IPS-15b (cell line): ENCODE measurements around the gene PIEZO1.

ENCODE experiments used
- H3K27me3 ChIP-seq: one replicate; pipeline ENCODE4 v1.6.1; 2013; ENCODE audit warnings: low read length; ENCODE audit not compliant: control insufficient read depth, insufficient read depth
- H3K36me3 ChIP-seq: one replicate; pipeline ENCODE4 v1.6.1; 2013; ENCODE audit warnings: low read length; ENCODE audit not compliant: control insufficient read depth, insufficient read depth
- H3K4me1 ChIP-seq: one replicate; pipeline ENCODE4 v1.6.1; 2013; ENCODE audit warnings: mild to moderate bottlenecking, low read length; ENCODE audit not compliant: control insufficient read depth, insufficient read depth
- H3K4me3 ChIP-seq: one replicate; pipeline ENCODE4 v1.5.1; 2013; ENCODE audit warnings: low read depth, low read length
- H3K9ac ChIP-seq: one replicate; pipeline ENCODE4 v1.6.1; 2013; ENCODE audit warnings: low read depth, mild to moderate bottlenecking, low read length
- H3K9me3 ChIP-seq: one replicate; pipeline ENCODE4 v1.6.1; 2013; ENCODE audit warnings: mild to moderate bottlenecking, low read length; ENCODE audit not compliant: control insufficient read depth, insufficient read depth

The PIEZO1 gene

DNA sequence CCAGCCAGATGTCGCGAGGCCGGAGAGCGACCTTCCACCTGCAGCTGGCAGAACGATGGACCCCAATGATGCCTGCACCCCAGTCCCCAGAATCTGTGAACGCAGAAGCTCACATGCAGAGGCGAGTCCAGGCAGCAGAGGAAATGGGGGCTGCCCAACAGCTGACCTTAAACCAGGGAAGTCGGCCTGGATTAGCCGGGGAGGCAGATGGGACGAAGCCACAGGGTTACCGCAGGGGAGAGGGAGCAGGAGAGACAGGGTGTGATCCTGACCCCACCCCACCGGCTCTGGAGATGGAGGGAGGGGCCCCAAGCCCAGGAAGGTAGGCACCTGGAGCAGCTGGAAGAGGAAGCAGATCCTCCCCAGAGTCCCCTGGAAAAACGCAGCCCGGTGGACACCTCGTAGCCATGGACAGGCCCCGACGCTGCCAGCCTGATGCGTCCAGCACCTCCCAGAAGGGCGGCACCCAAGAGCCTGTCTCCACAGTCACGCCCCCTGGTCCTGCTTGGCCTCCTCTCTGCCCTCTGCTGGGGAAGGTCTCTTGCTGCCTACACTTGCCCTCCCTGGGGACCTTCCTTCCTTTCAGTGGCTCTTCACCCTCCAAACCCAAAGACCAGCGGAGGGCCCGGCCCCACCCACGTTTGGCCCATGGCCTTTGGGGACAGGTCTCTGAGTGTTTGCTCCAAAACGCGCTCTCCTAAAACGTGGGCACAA is 37.3 kb downstream of the PIEZO1 start:
- no peaks in the 10 kb centered on the region for H3K27me3 ChIP-seq
- H3K9ac ChIP-seq = no peak overlapping the region
- H3K36me3 ChIP-seq = no peaks in the 10 kb centered on the region
- H3K4me3 ChIP-seq = no peak overlapping the region
- H3K9me3 ChIP-seq = no peaks in the 10 kb centered on the region
- peaks cover 2% of the 10 kb centered on the region for H3K4me1 ChIP-seq

DNA sequence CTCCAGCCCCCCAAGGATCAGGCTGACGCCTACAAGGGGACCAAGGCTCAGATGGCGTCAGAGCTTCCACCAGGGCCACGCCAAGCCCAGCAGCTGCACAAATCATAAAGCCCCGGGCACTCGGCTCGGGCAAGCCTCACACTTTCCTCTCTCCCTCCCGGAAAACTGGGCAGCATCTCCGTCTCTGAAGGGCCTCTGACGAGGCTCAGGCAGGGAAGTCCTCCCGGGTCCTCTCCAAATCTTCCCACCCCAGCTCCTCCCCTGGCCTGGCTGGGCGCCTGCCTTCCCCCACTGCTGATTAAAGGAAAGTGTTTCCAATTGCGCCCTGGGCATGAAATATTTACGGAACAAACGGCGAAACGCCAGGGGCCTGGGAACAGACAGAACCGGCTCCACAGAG is 38.5 kb downstream of the PIEZO1 start:
- Histone ChIP-seq H3K4me1 (peaks cover 2% of the 10 kb centered on the region), H3K27me3 (no peaks in the 10 kb centered on the region), H3K9me3 (no peaks in the 10 kb centered on the region), H3K9ac (no peak overlapping the region), H3K36me3 (no peaks in the 10 kb centered on the region), H3K4me3 (no peak overlapping the region)

DNA sequence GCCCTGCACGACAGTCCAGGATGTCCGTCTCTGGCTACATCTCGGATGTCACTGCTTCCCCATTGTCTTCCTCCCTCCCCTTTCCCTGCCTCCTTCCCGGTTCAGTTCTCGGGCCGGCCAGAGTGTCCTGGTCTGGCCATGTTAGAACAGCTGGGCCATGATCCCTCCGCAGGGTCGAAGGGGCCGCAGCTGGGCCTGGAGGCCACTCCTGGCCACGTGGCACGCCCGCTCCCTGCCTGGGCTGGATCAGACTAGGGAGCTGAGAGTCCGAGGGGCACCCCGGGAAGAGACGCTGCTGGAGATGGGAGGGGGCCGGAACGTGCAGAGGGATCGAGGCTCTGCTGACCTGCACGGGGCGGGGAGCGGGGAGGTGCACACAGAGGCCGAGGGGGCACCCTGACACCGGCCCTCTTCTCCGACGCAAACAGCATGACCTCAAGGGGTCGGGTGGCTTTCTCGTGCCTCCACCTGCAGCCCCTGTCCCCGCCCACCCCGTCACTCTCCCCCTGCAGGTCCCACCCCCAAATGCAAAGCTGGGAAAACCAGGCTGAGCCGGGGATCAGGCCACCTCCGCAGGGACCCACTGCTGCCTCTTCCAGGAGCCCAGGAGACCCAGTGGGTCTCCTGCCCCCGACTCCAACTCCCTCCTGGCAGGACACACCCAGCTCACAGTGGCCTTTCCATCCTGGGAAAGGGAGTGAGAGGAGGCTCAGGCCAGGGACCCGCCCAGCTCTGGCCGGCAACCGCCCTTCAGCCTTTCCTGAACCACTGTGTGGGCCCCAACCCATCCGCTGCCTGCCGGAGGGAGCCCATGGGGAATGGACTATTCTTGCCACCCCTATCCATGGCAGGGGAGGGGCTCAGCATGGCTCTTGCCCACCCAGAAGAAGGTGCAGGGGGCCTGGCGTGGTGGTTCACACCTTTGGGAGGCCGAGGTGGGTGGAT is 40.2 kb downstream of the PIEZO1 start:
- peaks cover 2% of the 10 kb centered on the region for H3K4me1 ChIP-seq

GRCh38 chr16:88743693-88744576 is 41.1 kb downstream of the PIEZO1 start:
- no peak overlapping the region for H3K4me3 ChIP-seq
- peaks cover 2% of the 10 kb centered on the region for H3K4me1 ChIP-seq
- no peak overlapping the region for H3K9ac ChIP-seq
- H3K9me3 ChIP-seq = no peaks in the 10 kb centered on the region
- H3K36me3 ChIP-seq = peaks cover 3% of the 10 kb centered on the region
- H3K27me3 ChIP-seq = no peaks in the 10 kb centered on the region

More for the DNA sequence above, 40.2 kb downstream of the PIEZO1 start:
- Histone ChIP-seq H3K27me3 (no peaks in the 10 kb centered on the region), H3K4me3 (no peak overlapping the region), H3K36me3 (peaks cover 3% of the 10 kb centered on the region), H3K9me3 (no peaks in the 10 kb centered on the region), H3K9ac (no peak overlapping the region)

DNA sequence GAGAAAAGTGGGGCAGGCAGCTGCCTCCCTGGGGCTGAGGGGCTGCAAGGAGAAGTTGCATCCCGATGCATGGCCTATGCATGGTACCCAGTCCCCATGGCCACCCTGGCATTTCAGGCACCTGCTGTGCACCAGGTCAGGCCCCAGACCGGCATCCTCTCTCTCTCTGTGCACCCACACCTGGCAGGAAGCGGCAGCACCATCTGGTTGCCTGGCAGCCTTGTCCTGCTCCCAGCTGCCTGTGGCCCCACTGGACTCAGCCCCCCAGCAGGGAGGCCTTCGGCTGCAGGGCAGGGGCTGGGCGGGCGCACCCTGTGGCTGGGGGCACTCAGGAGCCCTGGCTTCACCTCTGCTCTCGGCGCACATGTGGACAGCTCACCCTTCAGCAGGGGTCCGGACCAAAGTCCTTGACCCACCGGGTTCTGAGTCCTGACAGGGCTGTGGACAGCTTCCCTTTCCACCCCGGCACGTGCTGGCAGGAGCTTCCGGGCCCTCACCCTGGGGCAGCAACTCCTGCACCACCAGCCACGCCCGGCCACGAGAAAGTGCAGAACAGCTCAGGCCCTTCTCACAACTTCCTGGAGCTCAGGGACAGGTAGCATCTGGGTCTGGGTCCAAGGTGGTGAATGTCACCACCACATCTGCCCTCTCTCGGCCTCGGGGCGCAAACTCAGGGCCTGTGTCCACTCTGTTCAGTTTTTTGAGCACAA is 42.0 kb downstream of the PIEZO1 start:
- H3K4me3 ChIP-seq = no peak overlapping the region
- peaks cover 2% of the 10 kb centered on the region for H3K4me1 ChIP-seq
- peaks cover 3% of the 10 kb centered on the region for H3K36me3 ChIP-seq

DNA sequence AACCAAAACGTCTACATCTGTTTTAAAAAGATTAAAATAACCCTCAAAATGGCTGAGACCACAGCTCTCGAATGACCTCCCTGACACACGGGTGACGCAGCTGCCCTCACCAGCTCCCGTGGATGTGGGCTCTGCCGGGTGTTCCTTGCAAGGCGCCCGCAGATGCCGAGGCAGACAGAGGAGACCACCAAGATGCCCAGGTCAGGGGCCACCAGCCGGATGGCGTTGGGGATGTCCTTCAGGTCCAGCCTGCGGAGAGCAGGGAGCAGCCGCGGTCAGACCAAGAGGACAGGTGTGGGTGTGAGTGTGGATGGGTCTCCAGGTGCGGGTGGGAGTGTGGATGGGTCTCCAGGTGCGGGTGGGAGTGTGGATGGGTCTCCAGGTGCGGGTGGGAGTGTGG is 43.7 kb downstream of the PIEZO1 start:
- Histone ChIP-seq H3K4me3 (no peak overlapping the region), H3K9ac (no peak overlapping the region), H3K4me1 (peaks cover 2% of the 10 kb centered on the region), H3K36me3 (peaks cover 5% of the 10 kb centered on the region), H3K9me3 (no peaks in the 10 kb centered on the region), H3K27me3 (no peaks in the 10 kb centered on the region)

More for the DNA sequence above, 42.0 kb downstream of the PIEZO1 start:
- H3K9ac ChIP-seq = no peak overlapping the region
- no peaks in the 10 kb centered on the region for H3K27me3 ChIP-seq
- no peaks in the 10 kb centered on the region for H3K9me3 ChIP-seq

- Histone ChIP-seq H3K36me3 (peaks cover 6% of the 10 kb centered on the region), H3K27me3 (no peaks in the 10 kb centered on the region), H3K4me3 (no peak overlapping the region), H3K4me1 (peaks cover 2% of the 10 kb centered on the region), H3K9ac (no peak overlapping the region), H3K9me3 (no peaks in the 10 kb centered on the region)
Measured at GRCh38 chr16:88740727-88741055, 44.3 kb downstream of the PIEZO1 start.

- H3K27me3 ChIP-seq = no peaks in the 10 kb centered on the region
- H3K9ac ChIP-seq = no peak overlapping the region
- H3K4me1 ChIP-seq = peaks cover 2% of the 10 kb centered on the region
- peaks cover 8% of the 10 kb centered on the region for H3K36me3 ChIP-seq
- no peak overlapping the region for H3K4me3 ChIP-seq
- H3K9me3 ChIP-seq = no peaks in the 10 kb centered on the region
Measured at GRCh38 chr16:88739977-88740726, 44.9 kb downstream of the PIEZO1 start.

DNA sequence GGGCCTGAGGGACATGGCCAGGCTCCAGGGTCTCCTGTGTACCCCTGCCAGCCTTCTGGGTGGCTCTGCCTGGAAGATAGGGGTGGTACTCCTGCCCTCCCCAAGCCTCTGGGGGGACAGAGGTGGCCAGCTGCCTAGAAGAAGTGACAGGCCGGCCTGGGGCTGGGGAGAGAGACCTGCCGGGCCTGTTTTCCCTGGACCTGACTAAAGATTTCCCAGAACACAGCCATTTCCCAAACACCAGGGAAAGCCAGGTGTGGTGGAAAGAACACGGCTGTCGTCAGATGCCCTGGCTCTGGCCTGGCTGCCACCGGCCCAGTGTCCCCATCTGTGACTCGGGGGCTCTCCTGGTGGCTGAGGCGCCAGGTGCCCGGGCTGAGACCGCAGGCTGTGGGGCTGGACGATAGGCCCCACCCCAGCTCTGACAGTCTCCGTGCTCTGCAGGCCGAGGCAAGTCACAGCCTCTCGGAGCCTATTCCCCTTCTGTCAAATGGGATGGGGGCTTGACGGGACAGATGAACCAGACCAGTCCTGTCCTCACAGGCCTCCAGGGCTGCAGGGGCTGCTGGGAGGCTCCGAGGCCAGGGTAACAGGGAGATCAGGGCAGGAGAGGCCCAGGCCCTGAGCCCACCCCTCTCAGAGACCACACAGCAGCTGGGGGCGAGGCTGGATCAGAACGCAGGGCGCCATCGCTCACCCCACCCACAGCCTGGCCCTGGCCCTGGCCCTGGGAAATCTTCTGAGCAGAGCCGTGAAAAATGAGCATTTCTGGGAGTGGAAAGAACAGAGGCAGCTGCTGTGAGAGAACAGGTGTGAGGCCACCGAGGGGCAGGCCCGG is 45.7 kb downstream of the PIEZO1 start:
- Histone ChIP-seq H3K4me1 (peaks cover 2% of the 10 kb centered on the region), H3K4me3 (no peak overlapping the region), H3K9me3 (no peaks in the 10 kb centered on the region), H3K9ac (no peak overlapping the region), H3K27me3 (no peaks in the 10 kb centered on the region), H3K36me3 (peaks cover 8% of the 10 kb centered on the region)
